ENCODE results near the gene PYROXD2. TPM values are rescaled to one million over a fixed set of nuclear protein-coding genes. Genes with fewer than 3 reads are reported as not detected.

The PYROXD2 gene
- total and polyA plus RNA-seq, 2 experiments from 2014 or later = 1.3 to 2.6 TPM

GRCh38 chr10:98424295-98425254, 9.6 kb upstream of the PYROXD2 start (continued):
- TF ChIP-seq REST (IDR thresholded peaks at IDR 0.05; ENCODE audit: unreplicated experiment) (no peak), JUNB (IDR thresholded peaks at IDR 0.05; ENCODE audit: unreplicated experiment) (no peak), ZNF462 (CRISPR knock-in tag; IDR thresholded peaks at IDR 0.05) (no peak), POLR2AphosphoS5 (IDR thresholded peaks at IDR 0.05; ENCODE audit: low read depth) (no peak), ETS1 (IDR thresholded peaks at IDR 0.05) (no peak)
